Gastroesophageal sphincter (tissue), 3 donors: ENCODE data around the gene TOP2B.

Source experiments
- EP300 ChIP-seq: sonication (generic); formaldehyde crosslinking; IDR thresholded peaks from one replicate; pipeline ENCODE4 v1.6.1; 2017; ENCODE audit warnings: antibody characterized with exemption, mild to moderate bottlenecking
- POLR2AphosphoS5 ChIP-seq: sonication (generic); formaldehyde crosslinking; IDR thresholded peaks from one replicate; pipeline ENCODE4 v1.6.1; 2017; ENCODE audit warnings: antibody characterized with exemption
- TF ChIP-seq, protein P1 (sequence below), 4 experiments: fragments of 200-600 bp in 2 of 4; fragments of 450-650 bp in 2 of 4; sonication (generic) in 1 of 4; IDR thresholded peaks; one replicate each; pipeline ENCODE4 v1.5.1; 2017 to 2019; ENCODE audit warnings: antibody characterized with exemption in 4 of 4, mild to moderate bottlenecking in 2 of 4, moderate library complexity in 2 of 4

DNA sequence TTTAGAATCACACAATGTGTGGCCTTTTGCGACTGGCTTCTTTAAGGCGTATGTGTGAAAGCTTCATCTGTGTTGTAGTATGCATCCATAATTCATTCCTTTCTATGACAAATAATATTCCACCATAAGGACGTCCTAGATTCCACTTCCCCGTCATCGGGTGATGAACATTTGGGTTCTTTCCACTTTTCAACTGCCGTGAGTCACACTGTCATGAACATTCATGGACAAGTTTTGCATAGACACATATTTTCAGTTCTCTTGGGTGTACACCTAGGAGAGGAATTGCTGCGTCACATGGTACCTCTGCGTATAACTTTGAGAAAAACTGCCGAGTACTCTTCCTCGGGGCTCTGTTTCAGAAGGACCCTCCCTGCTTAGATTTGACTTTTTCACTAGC is 97.3 kb downstream of the TOP2B start:
- TF ChIP-seq POLR2AphosphoS5 (no peak), EP300 (no peak)
- TF ChIP-seq, protein P1, sequence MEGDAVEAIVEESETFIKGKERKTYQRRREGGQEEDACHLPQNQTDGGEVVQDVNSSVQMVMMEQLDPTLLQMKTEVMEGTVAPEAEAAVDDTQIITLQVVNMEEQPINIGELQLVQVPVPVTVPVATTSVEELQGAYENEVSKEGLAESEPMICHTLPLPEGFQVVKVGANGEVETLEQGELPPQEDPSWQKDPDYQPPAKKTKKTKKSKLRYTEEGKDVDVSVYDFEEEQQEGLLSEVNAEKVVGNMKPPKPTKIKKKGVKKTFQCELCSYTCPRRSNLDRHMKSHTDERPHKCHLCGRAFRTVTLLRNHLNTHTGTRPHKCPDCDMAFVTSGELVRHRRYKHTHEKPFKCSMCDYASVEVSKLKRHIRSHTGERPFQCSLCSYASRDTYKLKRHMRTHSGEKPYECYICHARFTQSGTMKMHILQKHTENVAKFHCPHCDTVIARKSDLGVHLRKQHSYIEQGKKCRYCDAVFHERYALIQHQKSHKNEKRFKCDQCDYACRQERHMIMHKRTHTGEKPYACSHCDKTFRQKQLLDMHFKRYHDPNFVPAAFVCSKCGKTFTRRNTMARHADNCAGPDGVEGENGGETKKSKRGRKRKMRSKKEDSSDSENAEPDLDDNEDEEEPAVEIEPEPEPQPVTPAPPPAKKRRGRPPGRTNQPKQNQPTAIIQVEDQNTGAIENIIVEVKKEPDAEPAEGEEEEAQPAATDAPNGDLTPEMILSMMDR (IDR thresholded peaks at IDR 0.05), result no peak
